ENCODE measurements around the gene NOLC1. TPM values are rescaled to one million over a fixed set of nuclear protein-coding genes. Genes with fewer than 3 reads are reported as not detected.
A peak's percentile ranks its signal among the peaks of the same experiment; 100 is the strongest.

NOLC1 gene
- total and polyA plus RNA-seq, 2 of the 13 experiments (the other 11 are each of a cell fraction or from before 2014, with no cell fraction given): 50.6 to 81.0 TPM

GRCh38 chr10:102200751-102201640 lies 48.8 kb downstream of the NOLC1 start:
- Histone ChIP-seq H3K4me2 (ENCODE audit: low read depth, low read length) (no peak overlapping the region), H3K27ac (ENCODE audit: extremely low read length, insufficient read depth, low read length) (no peak overlapping the region), H3K9me3 (ENCODE audit: low read length) (no peaks in the 10 kb centered on the region), H4K20me1 (ENCODE audit: insufficient read depth, low read length) (no peaks in the 10 kb centered on the region), H3K4me1 (ENCODE audit: insufficient read depth, low read length) (0 out of 2 replicates have a peak, but pooled peaks cover 4% of the 10 kb centered on the region), H3K9ac (ENCODE audit: insufficient read depth, low read depth, low read length) (no peak overlapping the region), H3K79me2 (ENCODE audit: insufficient read depth, low read length) (no peaks in the 10 kb centered on the region), H2AFZ (ENCODE audit: low read length) (no peak overlapping the region), H3K27me3 (ENCODE audit: control insufficient read depth in 1 of 2, insufficient read depth in 2 of 2, low read length in 2 of 2) (no peaks in the 10 kb centered on the region; a peak in 2 of 5 replicates), H3K4me3 (replicated peaks in 1 of 3; ENCODE audit: insufficient read depth in 1 of 3, low read depth in 2 of 3, low read length in 3 of 3) (no peak overlapping the region), H3K36me3 (replicated peaks in 1 of 2; ENCODE audit: control insufficient read depth in 1 of 2, insufficient read depth in 2 of 2, low read length in 2 of 2) (no peaks in the 10 kb centered on the region)
- no peak for ATAC-seq
- in situ Hi-C loops (cut with HindIII; ENCODE audit: extremely low pct_ligation_motif_present, low pct_unique_long_range_greater_than_20kb) (no loop called here), intact Hi-C loops (cut with micrococcal nuclease; ENCODE audit: unreplicated experiment) (no loop called here)
- CTCF ChIA-PET (ENCODE audit: low intra/inter-chr PET ratio, low total read pairs): no interaction called here
- 67% methylated on average over 11 of the region's 34 CpGs for WGBS (ENCODE audit: low lambda C conversion rate)
- TF ChIP-seq ZNF850 (CRISPR knock-in tag; conservative IDR thresholded peaks at IDR 0.05) (peak; percentile 98), PHF21A (CRISPR knock-in tag; IDR thresholded peaks at IDR 0.05) (no peak)
- POLR2A ChIA-PET: no interaction called here
- FAIRE-seq: no peak
- no TSS peak for BruUV-seq (replicated peaks)
- DNase-seq (ENCODE audit: low spot score): no peak

- Histone ChIP-seq H3K9ac (ENCODE audit: insufficient read depth, low read depth, low read length) (no peak overlapping the region), H3K79me2 (ENCODE audit: insufficient read depth, low read length) (no peaks in the 10 kb centered on the region), H2AFZ (ENCODE audit: low read length) (no peak overlapping the region), H3K27me3 (ENCODE audit: control insufficient read depth in 1 of 2, insufficient read depth in 2 of 2, low read length in 2 of 2) (no peaks in the 10 kb centered on the region; a peak in 2 of 5 replicates), H3K4me3 (replicated peaks in 1 of 3; ENCODE audit: insufficient read depth in 1 of 3, low read depth in 2 of 3, low read length in 3 of 3) (no peak overlapping the region), H4K20me1 (ENCODE audit: insufficient read depth, low read length) (no peaks in the 10 kb centered on the region), H3K27ac (ENCODE audit: extremely low read length, insufficient read depth, low read length) (no peak overlapping the region), H3K9me3 (ENCODE audit: low read length) (no peaks in the 10 kb centered on the region), H3K4me1 (ENCODE audit: insufficient read depth, low read length) (peaks cover 12% of the 10 kb centered on the region), H3K4me2 (ENCODE audit: low read depth, low read length) (no peak overlapping the region), H3K36me3 (replicated peaks in 1 of 2; ENCODE audit: control insufficient read depth in 1 of 2, insufficient read depth in 2 of 2, low read length in 2 of 2) (no peaks in the 10 kb centered on the region)
- intact Hi-C loops (cut with micrococcal nuclease; ENCODE audit: unreplicated experiment): no loop called here
- no peak for FAIRE-seq
- WGBS (ENCODE audit: low lambda C conversion rate): 2% methylated on average over 1 of the region's 1 CpG
- BruUV-seq (replicated peaks): no TSS peak
- POLR2A ChIA-PET: no interaction called here
- CTCF ChIA-PET (ENCODE audit: low intra/inter-chr PET ratio, low total read pairs): no interaction called here
- in situ Hi-C loops (cut with HindIII; ENCODE audit: extremely low pct_ligation_motif_present, low pct_unique_long_range_greater_than_20kb): no loop called here
- ATAC-seq: no peak
- no peak for DNase-seq (ENCODE audit: low spot score)
- TF ChIP-seq POGK (CRISPR knock-in tag; conservative IDR thresholded peaks at IDR 0.05): no peak
- no peak for TF ChIP-seq ZNF34 (CRISPR knock-in tag; IDR thresholded peaks at IDR 0.05; ENCODE audit: borderline replicate concordance)
- no peak for TF ChIP-seq ZNF670 (CRISPR knock-in tag; IDR thresholded peaks at IDR 0.05; ENCODE audit: borderline replicate concordance)
- TF ChIP-seq PATZ1 (CRISPR knock-in tag; IDR thresholded peaks at IDR 0.05): no peak
- no peak for TF ChIP-seq ZBTB10 (CRISPR knock-in tag; IDR thresholded peaks at IDR 0.05; ENCODE audit: borderline replicate concordance)
- TF ChIP-seq ZNF362 (CRISPR knock-in tag; IDR thresholded peaks at IDR 0.05; ENCODE audit: borderline replicate concordance): no peak
These were observed 50.2 kb downstream of the NOLC1 start for GRCh38 chr10:102202386-102202785.

Data from HepG2 (cell line).